Sciatic nerve (tissue), 2 donors: ENCODE results near the gene KLHL1. TPM values are rescaled to one million over a fixed set of nuclear protein-coding genes. Genes with fewer than 3 reads are reported as not detected.

Experiments
- ATAC-seq: fragments of 200-7000 bp; cut with Tn5 transposase; one replicate; pipeline ENCODE4 v1.9.1; 2020; ENCODE audit warnings: mild to moderate bottlenecking, moderate library complexity
- DNase-seq: peaks from one replicate; pipeline ENCODE4 v3.0.0-alpha.2; 2020; ENCODE audit warnings: low spot score
- intact Hi-C: fragments of 100-400 bp; cut with DNase I; formaldehyde crosslinking; loops from one replicate; pipeline ENCODE4 v1.14.2; 2022
- total RNA-seq: library from RNA; stranded (reverse); fragmentation: NEBNext Ultra II Directional; extraction: Animal tissue kit (Norgen Biotek cat#: 25700); gene quantifications from one replicate; pipeline ENCODE4 v1.2.1, GENCODE V29; 2021
- donor health status: DM: no; HTN: no; CAD: no.
- donor health status: DM: no; HTN: no; CAD: no.

KLHL1 gene
- total RNA-seq, 1 donor from 2014 or later, result not detected

DNA sequence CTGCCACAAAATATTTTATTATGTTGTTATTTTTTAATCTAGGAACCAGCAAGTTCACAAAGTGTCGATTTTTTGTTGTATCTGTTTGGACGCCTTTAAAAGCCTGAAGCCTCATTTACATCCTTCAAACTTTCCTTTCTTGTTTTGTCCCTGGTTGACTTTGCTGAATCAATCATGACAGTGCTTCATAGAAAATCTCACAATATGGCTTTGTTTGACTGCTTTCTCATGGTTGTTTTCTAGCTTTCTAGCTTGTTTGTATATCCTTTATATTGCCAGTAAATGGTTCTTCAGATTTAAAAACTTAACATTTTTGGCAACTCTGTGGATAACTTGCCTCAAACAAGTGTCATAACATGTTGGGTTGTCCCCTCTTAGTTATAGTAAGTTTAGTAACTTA, 84.7 kb downstream of the KLHL1 start:
- intact Hi-C loops, result no loop called here
- DNase-seq (no peak), ATAC-seq (no peak)

- no peak for ATAC-seq
- DNase-seq, result no peak
- intact Hi-C loops, result no loop called here
Observed at GRCh38 chr13:70022646-70023045, 85.6 kb downstream of the KLHL1 start.

DNA sequence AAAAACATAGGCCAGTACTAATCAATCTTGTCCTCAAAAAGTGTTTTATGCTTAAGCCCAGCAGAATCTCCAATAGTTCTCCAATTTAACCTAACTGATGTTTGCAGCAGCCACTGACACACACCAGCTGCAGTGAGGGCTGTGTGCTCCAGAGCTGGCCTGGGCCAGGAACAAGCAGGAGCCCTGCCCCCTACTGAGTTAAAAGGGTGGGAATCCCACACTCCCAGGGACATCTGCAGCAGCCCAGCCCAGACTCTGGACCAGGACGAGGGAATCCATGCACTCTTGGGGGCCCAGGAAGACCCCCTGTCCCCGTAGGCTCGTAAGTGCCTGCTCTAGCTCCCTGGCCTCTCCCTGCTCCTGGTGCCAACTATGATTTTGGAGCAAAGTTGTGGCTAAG, 92.1 kb downstream of the KLHL1 start:
- DNase-seq, result no peak
- peak; percentile 17 for ATAC-seq
- intact Hi-C loops, result no loop called here

DNA sequence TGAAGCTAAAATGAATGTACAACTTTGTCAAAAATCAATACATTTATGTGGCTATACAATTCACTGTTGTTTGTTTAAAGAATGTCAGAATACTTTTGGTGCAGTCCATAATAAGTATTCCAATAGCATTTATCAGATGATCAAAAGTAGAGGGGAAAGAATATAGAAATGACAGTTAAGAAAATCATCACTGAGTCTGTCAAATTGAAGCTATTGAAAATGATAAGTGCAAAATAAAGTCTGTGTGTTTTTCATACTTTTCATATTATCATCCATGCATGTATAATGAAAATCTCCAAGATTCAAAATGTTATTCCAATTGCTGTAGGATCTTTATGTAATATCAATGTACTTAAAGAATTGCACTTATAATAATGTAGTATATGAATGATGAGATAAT, 93.9 kb downstream of the KLHL1 start:
- intact Hi-C loops, result no loop called here
- DNase-seq (no peak), ATAC-seq (no peak)

DNA sequence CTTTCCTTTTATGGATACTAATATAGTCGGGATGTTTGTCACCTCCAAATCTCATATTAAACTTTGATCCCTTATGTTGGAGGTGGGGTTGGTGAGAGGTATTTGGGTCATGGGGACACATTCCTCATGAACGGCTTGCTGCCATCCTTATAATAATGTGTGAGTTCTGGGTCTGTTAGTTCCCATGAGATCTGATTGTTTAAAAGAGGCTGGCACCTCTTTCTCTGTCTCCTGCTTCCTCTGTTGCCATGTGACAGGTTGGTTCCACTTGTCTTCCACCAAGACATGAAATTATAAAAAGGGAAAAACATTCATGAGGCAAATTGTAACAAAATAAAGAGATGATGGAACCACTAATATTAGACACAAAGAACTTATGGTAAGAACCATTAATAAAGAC, 108.4 kb downstream of the KLHL1 start:
- DNase-seq, result no peak
- intact Hi-C loops, result no loop called here
- ATAC-seq, result no peak

- DNase-seq (no peak), ATAC-seq (no peak)
- intact Hi-C loops, result no loop called here
Observed at GRCh38 chr13:69997061-69997460, 111.2 kb downstream of the KLHL1 start.

GRCh38 chr13:69980799-69981198, 127.5 kb downstream of the KLHL1 start:
- DNase-seq, result no peak
- no peak for ATAC-seq
- intact Hi-C loops, result no loop called here

- intact Hi-C loops, result no loop called here
- no peak for ATAC-seq
- DNase-seq, result no peak
Observed at GRCh38 chr13:69975496-69975895, 132.8 kb downstream of the KLHL1 start.

- DNase-seq, result no peak
- intact Hi-C loops, result no loop called here
- no peak for ATAC-seq
Observed at GRCh38 chr13:69970520-69970919, 137.7 kb downstream of the KLHL1 start.

DNA sequence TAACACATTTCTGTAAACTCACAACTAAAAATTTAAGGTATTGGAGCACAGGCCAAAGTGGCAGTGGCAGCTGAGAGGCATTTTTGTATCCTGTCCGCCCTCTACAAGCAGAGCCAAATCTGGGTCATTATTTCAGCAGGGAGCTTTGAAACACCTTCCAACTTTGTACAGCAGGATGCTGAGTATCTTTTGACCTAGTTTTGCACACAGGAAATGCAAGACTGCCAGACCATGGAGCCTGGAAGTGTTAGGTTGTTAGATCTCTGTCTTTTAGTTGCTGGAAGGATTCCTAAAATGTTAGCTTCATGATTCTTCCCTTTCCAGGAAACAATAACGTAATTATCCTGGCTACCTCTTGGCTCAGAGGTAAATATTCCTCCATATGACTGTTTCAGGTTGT, 149.2 kb downstream of the KLHL1 start:
- no peak for DNase-seq
- intact Hi-C loops, result no loop called here
- ATAC-seq, result no peak

DNA sequence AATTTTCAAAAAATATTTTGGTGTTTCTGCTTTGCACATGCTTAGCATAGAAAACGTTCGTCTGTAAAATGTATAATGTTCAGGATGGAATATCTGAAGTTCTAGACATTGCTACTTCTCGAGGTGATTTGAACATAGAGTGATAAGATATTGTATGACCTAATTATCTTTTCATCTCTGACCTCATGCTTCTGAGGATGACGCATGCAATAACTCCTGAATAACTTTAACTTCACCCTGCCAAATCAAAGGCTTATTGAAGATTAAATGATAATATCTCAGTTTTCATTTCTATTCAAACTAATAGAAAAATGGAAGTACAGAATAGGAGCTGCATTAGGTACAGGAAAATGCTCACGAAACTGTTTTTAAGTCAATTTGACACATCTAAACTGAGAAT, 151.4 kb downstream of the KLHL1 start:
- no peak for DNase-seq
- no peak for ATAC-seq
- intact Hi-C loops, result no loop called here

- ATAC-seq, result no peak
- intact Hi-C loops, result no loop called here
- DNase-seq, result no peak
Observed at GRCh38 chr13:69956349-69956748, 151.9 kb downstream of the KLHL1 start.

DNA sequence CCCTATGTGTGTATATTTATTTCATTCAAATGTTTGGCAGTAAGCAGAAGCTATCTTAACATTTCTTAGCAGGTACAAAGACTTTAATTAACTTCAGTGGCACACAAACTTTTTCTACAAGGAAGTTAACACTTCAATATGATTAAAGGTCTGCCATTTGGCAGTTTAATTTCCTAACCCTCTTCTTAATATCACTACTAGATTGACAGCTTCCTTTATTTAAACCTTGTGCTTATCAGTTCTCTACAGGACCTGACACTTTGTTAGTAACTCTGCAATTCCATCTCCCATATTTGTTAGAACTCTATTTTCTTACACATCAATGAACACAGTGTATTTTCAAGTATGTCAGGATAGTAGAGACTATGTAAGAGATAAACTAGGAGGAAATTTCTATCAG, 153.0 kb downstream of the KLHL1 start:
- intact Hi-C loops, result no loop called here
- no peak for DNase-seq

GRCh38 chr13:69951412-69951811, 156.8 kb downstream of the KLHL1 start:
- intact Hi-C loops, result no loop called here
- no peak for DNase-seq
- ATAC-seq, result no peak

More for the DNA sequence above, 153.0 kb downstream of the KLHL1 start:
- no peak for ATAC-seq

- DNase-seq (no peak), ATAC-seq (no peak)
- intact Hi-C loops, result no loop called here
Observed at GRCh38 chr13:69950160-69950559, 158.1 kb downstream of the KLHL1 start.

- DNase-seq (no peak), ATAC-seq (no peak)
- intact Hi-C loops, result no loop called here
Observed at GRCh38 chr13:69948016-69948415, 160.2 kb downstream of the KLHL1 start.

- ATAC-seq (no peak), DNase-seq (no peak)
- intact Hi-C loops, result no loop called here
Observed at GRCh38 chr13:69947582-69947981, 160.7 kb downstream of the KLHL1 start.

DNA sequence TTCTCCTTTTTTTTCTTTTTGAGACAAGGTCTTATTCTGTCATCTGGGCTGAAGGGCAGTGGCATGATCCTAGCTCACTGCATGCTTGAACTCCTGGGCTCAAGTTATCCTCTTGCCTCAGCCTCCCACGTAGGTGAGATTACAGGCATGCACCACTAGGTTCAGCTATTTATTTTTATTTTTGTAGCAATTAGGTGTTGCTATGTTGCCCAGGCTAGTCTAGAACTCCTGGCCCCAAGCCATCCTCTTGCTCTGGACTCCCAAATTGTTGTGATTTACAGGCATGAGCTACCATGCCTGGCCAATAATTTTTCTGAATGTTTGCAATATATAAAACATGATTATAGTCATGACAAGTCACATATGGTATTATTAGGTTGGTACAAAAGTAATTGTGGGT, 161.7 kb downstream of the KLHL1 start:
- DNase-seq (no peak), ATAC-seq (no peak)
- intact Hi-C loops, result no loop called here

DNA sequence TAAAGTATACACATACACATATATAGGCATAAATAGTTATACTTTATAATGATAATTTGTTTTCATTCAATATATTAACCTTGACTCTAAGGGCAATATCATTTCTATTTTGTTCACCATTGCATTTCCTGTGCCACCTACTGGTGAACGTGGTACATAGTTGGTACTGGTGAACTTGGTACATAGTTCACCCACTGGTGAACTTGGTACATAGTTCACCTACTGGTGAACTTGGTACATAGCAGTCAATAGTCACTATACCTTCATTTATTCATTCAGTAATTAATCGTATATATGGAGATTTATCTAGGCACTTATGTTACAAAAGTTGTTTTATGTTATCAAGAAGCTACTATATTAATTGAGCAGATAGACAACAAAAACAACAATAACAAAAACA, 173.2 kb downstream of the KLHL1 start:
- ATAC-seq (no peak), DNase-seq (no peak)
- intact Hi-C loops, result no loop called here

DNA sequence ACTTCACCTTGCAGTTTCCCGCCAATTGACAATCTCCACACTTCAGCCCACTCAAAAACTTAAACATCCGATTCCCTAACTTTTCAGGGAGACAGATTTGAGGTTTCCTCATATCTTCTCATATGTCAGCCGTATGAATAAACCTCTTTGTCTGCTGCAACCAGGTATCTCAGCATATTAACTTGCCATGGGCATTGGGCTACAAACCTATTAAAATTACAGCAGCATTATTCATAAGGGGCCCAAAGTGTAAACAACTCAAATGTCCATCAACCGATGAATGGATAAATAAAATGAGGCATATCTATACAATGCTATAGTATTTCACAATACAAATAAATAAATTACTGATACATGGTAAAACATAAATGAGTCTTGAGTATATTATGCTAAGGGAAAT, 180.0 kb downstream of the KLHL1 start:
- no peak for ATAC-seq
- intact Hi-C loops, result no loop called here
- DNase-seq, result no peak

DNA sequence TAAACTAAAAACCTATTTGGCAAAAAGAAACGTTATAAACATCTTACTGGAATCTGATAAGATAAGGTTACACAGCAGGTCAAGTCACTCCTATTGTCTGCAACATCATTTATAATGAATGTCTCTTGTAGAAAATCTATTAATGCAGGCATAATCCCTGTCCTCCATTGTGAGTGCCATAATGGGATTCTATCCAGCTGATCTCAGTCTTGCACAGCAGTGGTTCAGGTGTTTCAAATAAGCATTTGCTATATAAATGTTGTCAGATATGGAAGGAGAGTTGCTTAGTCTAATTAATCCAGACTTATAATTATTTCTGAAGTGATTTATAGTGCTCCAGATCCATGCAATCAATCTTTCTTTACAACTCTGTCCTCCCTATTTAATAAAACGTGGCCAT, 187.1 kb downstream of the KLHL1 start:
- ATAC-seq (no peak), DNase-seq (no peak)
- intact Hi-C loops, result no loop called here

GRCh38 chr13:69912630-69913029, 195.6 kb downstream of the KLHL1 start:
- intact Hi-C loops, result no loop called here
- ATAC-seq, result no peak
- DNase-seq, result no peak
